Aorta (tissue), 5 donors: Measurements from ENCODE around the gene ODC1. TPM values are rescaled to one million over a fixed set of nuclear protein-coding genes. Genes with fewer than 3 reads are reported as not detected.

Source experiments
- ATAC-seq: fragments of 200-7000 bp; cut with Tn5 transposase; one replicate; pipeline ENCODE4 v1.9.1; 2022; ENCODE audit warnings: moderate library complexity; ENCODE audit not compliant: low FRiP score
- DNase-seq, 2 donors: peaks; one replicate each; pipeline ENCODE4 v3.0.0-alpha.2; 2020
- H3K27ac ChIP-seq, 2 donors: one replicate each; pipeline ENCODE4 v1.5.1; 2013; ENCODE audit warnings: low read length in 2 of 2, mild to moderate bottlenecking in 2 of 2, moderate library complexity in 2 of 2, control low read depth in 1 of 2, inconsistent platforms in 1 of 2, low read depth in 1 of 2
- H3K27me3 ChIP-seq, 2 donors: one replicate each; pipeline ENCODE4 v1.6.1; 2013; ENCODE audit warnings: control low read depth in 1 of 2, low read length in 1 of 2, mild to moderate bottlenecking in 1 of 2, moderate library complexity in 1 of 2; ENCODE audit not compliant: insufficient read depth in 2 of 2, control insufficient read depth in 1 of 2
- H3K36me3 ChIP-seq, 2 donors: one replicate each; pipeline ENCODE4 v1.6.1; 2013; ENCODE audit warnings: control low read depth in 1 of 2, low read length in 1 of 2, mild to moderate bottlenecking in 1 of 2; ENCODE audit not compliant: insufficient read depth in 2 of 2, control insufficient read depth in 1 of 2
- H3K4me1 ChIP-seq, 2 donors: one replicate each; pipeline ENCODE4 v1.6.1; 2013; ENCODE audit warnings: low read length in 2 of 2, control low read depth in 1 of 2, mild to moderate bottlenecking in 1 of 2, moderate library complexity in 1 of 2; ENCODE audit not compliant: insufficient read depth in 2 of 2, control insufficient read depth in 1 of 2
- H3K4me3 ChIP-seq, 2 donors: one replicate each; pipeline ENCODE4 v1.5.1; 2013; ENCODE audit warnings: low read length in 2 of 2, control low read depth in 1 of 2, mild to moderate bottlenecking in 1 of 2
- H3K9me3 ChIP-seq: one replicate; pipeline ENCODE4 v1.6.1; 2013; ENCODE audit warnings: mild to moderate bottlenecking, low read length; ENCODE audit not compliant: control insufficient read depth
- WGBS, 2 donors: extraction: QIAGEN DNeasy Blood & Tissue Kit; methylation state at CpG; one replicate each; pipeline ENCODE4 v1.1.7; 2013; 5-methylcytosine and 5-hydroxymethylcytosine counted together
- intact Hi-C, 2 donors: fragments of 100-400 bp; cut with DNase I; formaldehyde crosslinking; loops; one replicate each; pipeline versions ENCODE4 v1.14.2 to v1.15.0; 2022
- long read RNA-seq, 2 donors: library from polyadenylated mRNA; unstranded; transcript quantifications; one replicate each; pipeline ENCODE4 v2.0.0, GENCODE V29; 2020 to 2021
- polyA plus RNA-seq, 2 donors: library from polyadenylated mRNA; stranded (reverse); fragments of 200-250 nt; gene quantifications; one replicate each; pipeline ENCODE4 v1.2.3, GENCODE V29; 2013
- total RNA-seq, 2 donors: library from RNA; stranded (reverse); fragmentation: NEBNext Ultra II Directional; extraction: Animal tissue kit (Norgen Biotek cat#: 25700); gene quantifications; one replicate each; pipeline ENCODE4 v1.2.1, GENCODE V29; 2021
- donor health status: healthy with polysubstance abuse.
- donor health status: Bipolar disorder and iron deficiency.
- donor health status: DM: no; HTN: no; CAD: no.
- donor health status: DM: no; HTN: no; CAD: no.
- donor health status: DM: yes; HTN: yes; CAD: no.

The ODC1 gene
- total RNA-seq (10 to 100 TPM; 21.3 to 46.1 TPM), polyA plus RNA-seq (10 to 100 TPM; 31.6 to 45.7 TPM)
- long read RNA-seq, donor 1, transcript ODC1-201 (12 exons, 2,653 nt) = major isoform, 16 of 25 reads
- long read RNA-seq, donor 1, partial matches to known transcripts = 7 of 25 reads
- long read RNA-seq, donor 1, other reads (novel, unspliced or antisense) = 2 of 25 reads
- long read RNA-seq, donor 2, transcript ODC1-201 (12 exons, 2,653 nt) = major isoform, 32 of 39 reads
- long read RNA-seq, donor 2, partial matches to known transcripts = 5 of 39 reads
- long read RNA-seq, donor 2, other reads (novel, unspliced or antisense) = 2 of 39 reads

DNA sequence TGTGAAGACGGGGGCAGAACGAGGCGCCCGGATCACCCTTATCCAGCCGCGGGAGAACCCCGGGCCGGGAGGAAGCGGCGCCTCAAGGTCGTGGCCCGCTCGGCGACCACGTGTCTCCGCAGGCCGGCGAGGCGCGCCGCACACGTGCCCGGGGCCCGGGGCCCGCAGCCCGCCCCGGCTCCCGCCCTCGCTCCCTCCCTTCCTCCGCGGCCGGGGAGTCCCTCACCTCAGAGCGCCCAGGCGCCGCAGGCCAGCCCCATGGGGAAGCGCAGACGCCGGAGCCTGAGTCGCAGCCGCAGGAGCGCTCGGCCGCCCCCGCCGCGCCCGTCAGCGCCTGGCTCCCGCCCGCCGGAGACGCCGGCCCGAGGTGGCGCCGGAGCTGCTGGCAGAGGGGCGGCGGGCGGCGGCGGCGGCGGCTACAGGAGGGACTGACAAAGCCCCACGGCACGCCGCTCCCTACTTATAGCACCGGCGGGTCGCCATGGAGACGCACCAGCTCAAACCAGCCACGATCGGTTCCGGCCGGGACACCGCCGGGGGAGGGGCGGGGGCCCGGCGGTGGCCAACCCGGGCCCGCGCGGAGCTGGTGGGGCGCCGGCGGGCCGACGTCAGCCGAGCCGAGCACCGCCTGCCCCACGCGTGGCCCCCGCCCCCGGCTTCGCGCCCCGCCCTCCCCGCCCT is at the start of gene ODC1:
Gene ODC1 (minus strand): TSS at position 433 of the 681 bp plus-strand sequence. CDS start 3,295 bp downstream, outside the sequence.
- H3K36me3 ChIP-seq = peaks cover 0 to 2% of the 10 kb centered on the region in 2 donors
- peak within 1 kb of the TSS; percentile 36 to 49 for H3K4me3 ChIP-seq
- DNase-seq (peak; percentile 97 to 100), ATAC-seq (peak; percentile 95)
- peak within 1 kb of the TSS; percentile 72 to 98 for H3K27ac ChIP-seq
- H3K27me3 ChIP-seq = no peaks in the 10 kb centered on the region
- no peaks in the 10 kb centered on the region for H3K4me1 ChIP-seq
- WGBS, 2 donors = 1% methylated on average over 21 to 99 of the region's 99 CpGs
- H3K9me3 ChIP-seq = no peaks in the 10 kb centered on the region
- intact Hi-C loops = loop anchor here in 1 of 2 donors (5.0 to 10.0 kb wide), 3 partner anchors 41 to 237 kb away; partner anchors contain the start of genes HPCAL1 and NOL10

DNA sequence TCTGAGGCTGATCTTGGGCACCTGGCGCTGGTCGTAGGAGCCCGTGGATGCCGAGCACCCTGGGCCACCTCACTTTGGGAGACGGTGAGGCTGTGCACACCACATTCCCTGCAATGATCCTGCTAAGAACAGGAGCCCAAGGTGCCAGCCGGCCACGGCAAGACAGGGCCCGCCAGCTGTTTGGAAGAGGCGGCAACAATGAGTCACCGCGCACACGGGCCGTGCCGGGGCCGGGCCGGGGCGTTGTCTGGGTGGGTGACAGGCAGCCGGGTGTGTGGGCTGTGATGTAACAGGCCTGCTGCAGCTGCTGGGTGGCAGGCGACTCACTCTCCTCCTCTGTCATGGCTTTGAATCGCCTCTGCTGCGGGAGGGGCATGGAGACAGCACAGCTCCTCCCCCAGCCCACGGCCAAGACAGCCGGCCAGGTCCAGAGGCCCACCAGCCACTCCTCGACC is 49.7 kb upstream of the ODC1 start:
- H3K9me3 ChIP-seq = peaks cover 1% of the 10 kb centered on the region
- H3K4me1 ChIP-seq = no peaks in the 10 kb centered on the region
- intact Hi-C loops = no loop called here
- no peaks in the 10 kb centered on the region for H3K27me3 ChIP-seq
- peak in 1 of 2 donors; percentile 42 for DNase-seq
- WGBS, 2 donors = 47 to 59% methylated on average over 22 to 24 of the region's 24 CpGs
- H3K36me3 ChIP-seq = no peaks in the 10 kb centered on the region
- H3K4me3 ChIP-seq = no peak overlapping the region
- ATAC-seq = peak; percentile 43
- no peak overlapping the region for H3K27ac ChIP-seq

DNA sequence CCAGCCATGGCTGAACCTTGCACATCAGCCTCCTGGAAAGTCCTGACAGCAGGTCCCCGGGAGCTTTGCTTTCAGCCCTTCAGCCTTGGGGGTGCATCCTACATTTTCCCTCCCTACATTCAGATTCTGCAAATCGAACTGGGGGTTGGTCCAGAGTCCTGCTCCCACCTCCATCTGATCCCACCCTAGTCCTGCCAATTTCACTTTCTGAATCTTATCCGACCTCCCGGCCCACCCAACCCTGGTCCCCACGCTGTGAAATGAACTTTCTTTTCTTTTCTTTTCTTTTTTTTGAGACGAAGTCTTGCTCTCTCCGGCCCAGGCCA is 47.8 kb upstream of the ODC1 start:
- Histone ChIP-seq H3K9me3 (peaks cover 1% of the 10 kb centered on the region), H3K36me3 (no peaks in the 10 kb centered on the region), H3K27ac (no peak overlapping the region), H3K4me3 (no peak overlapping the region), H3K4me1 (no peaks in the 10 kb centered on the region), H3K27me3 (no peaks in the 10 kb centered on the region)
- intact Hi-C loops = no loop called here
- ATAC-seq (no peak), DNase-seq (no peak)
- WGBS, 2 donors = 71 to 76% methylated on average over 7 of the region's 7 CpGs

DNA sequence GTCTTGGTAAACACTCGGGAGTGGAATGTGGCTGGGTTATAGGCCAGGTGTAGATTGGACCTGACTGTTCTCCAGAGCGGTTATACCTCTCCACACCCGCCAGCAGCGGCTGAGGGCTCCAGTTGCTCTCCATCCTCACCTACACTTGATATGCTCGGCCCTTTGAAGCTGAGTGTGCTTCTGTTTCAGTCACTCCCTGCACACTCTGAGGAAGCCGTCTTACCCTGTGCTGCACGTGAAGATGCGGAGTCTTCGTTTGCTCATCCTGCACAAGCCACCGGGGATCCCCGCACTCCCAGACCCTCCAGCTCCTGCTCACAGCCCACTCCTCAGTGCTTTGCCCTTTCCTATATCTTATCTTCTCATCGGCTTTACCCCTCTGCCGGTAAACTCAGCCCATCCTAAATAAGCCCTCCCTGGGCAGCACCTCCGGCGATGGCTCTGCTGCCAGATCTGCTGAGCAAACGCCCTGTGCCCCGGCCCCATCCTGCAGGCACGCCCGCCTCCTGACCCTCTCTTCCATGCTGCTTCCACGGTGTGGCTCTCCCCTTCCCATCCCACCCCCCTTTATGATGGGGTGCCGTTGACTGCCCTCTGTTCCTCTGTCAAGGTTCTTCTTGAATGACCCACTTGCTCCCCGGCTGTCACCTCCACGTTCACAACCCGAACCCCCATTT is 47.3 kb upstream of the ODC1 start:
- 73 to 75% methylated on average over 24 of the region's 24 CpGs for WGBS, 2 donors
- Histone ChIP-seq H3K27ac (no peak overlapping the region), H3K36me3 (no peaks in the 10 kb centered on the region), H3K9me3 (peaks cover 1% of the 10 kb centered on the region), H3K4me3 (no peak overlapping the region), H3K27me3 (no peaks in the 10 kb centered on the region), H3K4me1 (no peaks in the 10 kb centered on the region)
- intact Hi-C loops = no loop called here
- ATAC-seq (no peak), DNase-seq (no peak)

DNA sequence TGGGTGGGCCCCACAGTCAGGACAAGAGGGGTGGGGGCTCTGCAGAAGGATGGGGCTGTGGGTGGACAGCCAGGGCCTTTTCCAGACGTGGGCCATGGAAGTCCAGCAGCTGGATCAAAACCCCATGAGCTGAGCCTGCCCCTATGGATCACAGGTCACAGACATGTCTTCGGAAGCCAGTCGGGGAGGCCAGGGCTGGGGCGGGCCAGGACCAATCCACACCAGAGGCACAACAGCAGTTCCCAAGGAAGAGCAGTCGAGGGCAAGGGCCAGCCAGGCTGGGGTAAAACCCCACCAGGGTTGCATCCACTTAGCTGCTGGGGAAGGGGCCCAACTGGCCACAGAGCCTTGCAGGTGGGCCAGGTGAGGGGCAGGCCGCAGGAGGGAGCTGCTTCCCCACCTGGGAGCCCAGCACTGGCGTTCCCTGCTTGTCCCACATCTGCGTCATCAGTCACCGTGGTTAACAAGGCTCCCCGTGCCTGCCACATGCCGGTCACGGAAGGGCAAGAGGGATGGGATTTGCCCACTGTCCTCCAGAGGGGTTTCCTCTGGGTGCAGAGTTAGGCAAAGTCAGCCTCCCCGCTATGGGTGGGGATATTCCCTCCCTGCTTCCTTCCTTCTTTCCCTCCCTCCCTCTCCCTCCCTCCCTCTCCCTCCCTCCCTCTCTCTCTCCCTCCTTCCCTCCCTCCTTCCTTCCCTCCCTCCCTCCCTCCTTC is 46.4 kb upstream of the ODC1 start:
- WGBS, 2 donors = 66 to 79% methylated on average over 13 of the region's 13 CpGs
- intact Hi-C loops = no loop called here

DNA sequence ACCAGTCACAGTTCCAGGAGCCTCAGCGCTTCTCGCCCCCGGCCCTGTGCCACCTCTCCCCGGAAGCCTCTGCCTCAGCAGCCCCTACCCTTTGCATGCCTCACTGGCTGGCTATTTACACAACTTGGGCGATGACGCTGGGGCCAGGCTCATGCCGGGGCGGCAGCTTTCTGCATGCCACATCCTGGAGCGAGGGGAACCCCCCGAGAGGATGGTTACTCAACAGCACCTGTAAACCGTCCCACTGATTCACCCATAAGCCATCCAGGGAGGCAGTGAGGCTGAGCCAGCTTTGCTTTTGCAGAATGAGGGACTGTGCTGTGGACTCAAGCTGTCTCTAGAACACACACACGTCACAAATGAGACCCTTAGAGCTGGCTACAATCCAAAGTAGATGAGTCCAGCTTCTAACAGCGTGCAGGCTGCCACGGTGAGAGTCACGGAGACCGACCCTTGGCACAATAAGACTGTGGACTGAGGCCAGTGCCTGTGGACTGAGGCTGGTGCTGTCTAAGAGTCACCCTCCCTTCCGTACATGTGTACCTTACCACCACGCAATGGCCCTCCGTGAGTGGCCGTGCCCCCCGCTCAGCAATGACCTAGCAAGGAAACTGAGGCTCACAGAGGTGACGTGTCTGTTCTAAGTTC is 45.6 kb upstream of the ODC1 start:
- no peak for DNase-seq

More for the DNA sequence above, 46.4 kb upstream of the ODC1 start:
- Histone ChIP-seq H3K36me3 (no peaks in the 10 kb centered on the region), H3K9me3 (peaks cover 1% of the 10 kb centered on the region), H3K4me1 (no peaks in the 10 kb centered on the region), H3K27ac (no peak overlapping the region), H3K4me3 (no peak overlapping the region), H3K27me3 (no peaks in the 10 kb centered on the region)
- ATAC-seq (peak; percentile 37), DNase-seq (no peak)

DNA sequence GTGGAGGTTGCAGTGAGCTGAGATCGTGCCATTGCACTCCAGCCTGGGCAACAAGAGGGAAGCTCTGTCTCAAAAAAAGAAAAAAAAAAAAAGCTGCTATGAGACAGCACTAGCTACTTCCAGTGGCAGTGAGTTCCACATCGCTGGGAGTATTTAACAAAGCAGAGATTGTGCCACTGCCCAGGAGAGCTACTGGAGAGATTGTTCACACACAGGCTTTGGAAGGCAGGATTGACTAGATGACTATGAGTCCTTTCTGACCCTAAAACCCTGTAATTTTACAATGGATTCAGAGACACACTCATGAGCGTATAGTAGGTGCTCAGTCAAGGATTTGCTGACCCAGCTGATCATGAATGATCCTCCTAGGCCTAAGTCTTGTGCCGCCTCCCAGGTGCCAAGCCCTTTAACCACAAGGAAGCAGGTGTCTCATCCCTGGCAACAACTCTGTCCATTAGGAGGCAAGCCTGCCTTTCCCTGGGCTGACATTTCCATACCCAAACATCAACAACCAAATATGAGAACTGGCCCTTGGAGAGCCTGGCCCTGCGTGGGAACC is 45.0 kb upstream of the ODC1 start:
- Histone ChIP-seq H3K4me1 (no peaks in the 10 kb centered on the region), H3K27me3 (no peaks in the 10 kb centered on the region), H3K36me3 (no peaks in the 10 kb centered on the region), H3K4me3 (no peak overlapping the region), H3K27ac (no peak overlapping the region), H3K9me3 (peaks cover 1% of the 10 kb centered on the region)
- DNase-seq (no peak), ATAC-seq (no peak)
- 76 to 80% methylated on average over 5 of the region's 5 CpGs for WGBS, 2 donors
- intact Hi-C loops = no loop called here

More for the DNA sequence above, 45.6 kb upstream of the ODC1 start:
- no peak overlapping the region for H3K27ac ChIP-seq
- peaks cover 1% of the 10 kb centered on the region for H3K9me3 ChIP-seq
- no peaks in the 10 kb centered on the region for H3K4me1 ChIP-seq
- intact Hi-C loops = no loop called here
- WGBS, 2 donors = 60 to 66% methylated on average over 22 of the region's 22 CpGs
- H3K36me3 ChIP-seq = no peaks in the 10 kb centered on the region
- H3K4me3 ChIP-seq = no peak overlapping the region
- peak; percentile 37 for ATAC-seq
- H3K27me3 ChIP-seq = no peaks in the 10 kb centered on the region

DNA sequence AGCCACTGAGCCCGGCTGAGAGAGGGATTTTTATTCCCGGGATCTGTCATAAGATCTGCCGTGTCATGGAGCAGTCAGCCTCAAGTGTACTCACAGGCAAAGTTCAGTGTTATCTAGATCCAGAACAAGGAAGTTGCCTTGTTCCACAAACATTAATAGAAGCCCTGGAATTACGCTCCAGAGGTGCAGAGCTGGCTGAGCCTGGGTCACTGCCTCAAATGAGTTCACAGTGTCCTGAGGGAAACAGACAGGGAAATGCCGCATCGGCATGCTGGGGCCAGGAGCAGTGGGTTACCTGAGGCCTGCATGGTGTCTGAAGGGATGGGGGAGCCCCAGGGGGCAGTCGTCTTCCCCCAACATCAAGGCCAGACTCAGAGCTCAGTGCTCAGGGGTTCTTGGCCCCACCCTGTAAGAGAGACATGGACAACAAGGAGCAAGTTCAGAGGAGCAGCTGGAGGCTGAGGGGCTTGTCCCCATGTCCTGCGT is 42.7 kb upstream of the ODC1 start:
- H3K27ac ChIP-seq = no peak overlapping the region

More for the DNA sequence above, 42.7 kb upstream of the ODC1 start:
- H3K27me3 ChIP-seq = no peaks in the 10 kb centered on the region
- H3K4me1 ChIP-seq = no peaks in the 10 kb centered on the region
- H3K9me3 ChIP-seq = peaks cover 1% of the 10 kb centered on the region
- peak in 1 of 2 donors; percentile 26 for DNase-seq
- WGBS, 2 donors = 84 to 90% methylated on average over 8 of the region's 8 CpGs
- H3K36me3 ChIP-seq = no peaks in the 10 kb centered on the region
- no peak for ATAC-seq
- intact Hi-C loops = no loop called here
- H3K4me3 ChIP-seq = no peak overlapping the region
